K562 (cell line): Measurements from ENCODE around the gene ACBD3. TPM values are rescaled to one million over a fixed set of nuclear protein-coding genes. Genes with fewer than 3 reads are reported as not detected.

Experiments
- CBFA2T2 ChIP-seq: fragments of 450-650 bp; conservative IDR thresholded peaks from 2 replicates; pipeline ENCODE4 v1.6.1; 2017; ENCODE audit warnings: mild to moderate bottlenecking
- E2F8 ChIP-seq: fragments of 450-650 bp; IDR thresholded peaks from 2 replicates; pipeline ENCODE4 v1.7.1; 2018; ENCODE audit warnings: mild to moderate bottlenecking, low read depth; ENCODE audit not compliant: partially characterized antibody
- KDM4B ChIP-seq, 2 experiments: fragments of 450-650 bp in 1 of 2; sonication (generic) in 1 of 2; IDR thresholded peaks; 2 replicates each; pipeline ENCODE4 v1.6.1; 2016 to 2017; ENCODE audit warnings: borderline replicate concordance in 2 of 2, antibody characterized with exemption in 1 of 2, low read depth in 1 of 2, mild to moderate bottlenecking in 1 of 2
- MCM2 ChIP-seq: fragments of 450-650 bp; IDR thresholded peaks from 2 replicates; pipeline ENCODE4 v1.6.1; 2017; ENCODE audit warnings: low read depth, mild to moderate bottlenecking
- MLLT1 ChIP-seq, 2 experiments: fragments of 450-650 bp; IDR thresholded peaks; 2 replicates each; pipeline ENCODE4 v1.6.1; 2016
- NONO ChIP-seq, 2 experiments: fragments of 200-400 bp in 1 of 2; fragments of 450-650 bp in 1 of 2; formaldehyde crosslinking in 1 of 2; IDR thresholded peaks; 2 replicates each; pipeline ENCODE4 v1.6.1; 2017; ENCODE audit warnings: low read depth in 2 of 2, mild to moderate bottlenecking in 2 of 2, moderate library complexity in 2 of 2, low read length in 1 of 2
- PATZ1 ChIP-seq: fragments of 250-450 bp; sonication (Bioruptor Pico); IDR thresholded peaks from 2 replicates; pipeline ENCODE4 v1.5.0; 2020; ENCODE audit warnings: mild to moderate bottlenecking, borderline replicate concordance
- PTBP1 ChIP-seq: fragments of 200-400 bp; formaldehyde crosslinking; IDR thresholded peaks from 2 replicates; pipeline ENCODE4 v1.6.1; 2017; ENCODE audit warnings: low read depth, low read length
- SNIP1 ChIP-seq: fragments of 450-650 bp; IDR thresholded peaks from 2 replicates; pipeline ENCODE4 v1.7.1; 2017; ENCODE audit warnings: low read depth, mild to moderate bottlenecking
- SPI1 ChIP-seq: IDR thresholded peaks from 2 replicates; pipeline ENCODE4 v1.6.1; 2011; ENCODE audit warnings: low read depth, low read length, control low read depth, borderline replicate concordance
- TEAD1 ChIP-seq, 2 experiments: fragments of 450-650 bp in 1 of 2; sonication (generic) in 1 of 2; formaldehyde crosslinking; IDR thresholded peaks; 2 replicates each; pipeline versions ENCODE4 v1.4.0 to v1.8.0; 2020 to 2022; ENCODE audit warnings: mild to moderate bottlenecking in 2 of 2, missing genetic modification reagents in 1 of 2
- TRIM24 ChIP-seq, 2 experiments: fragments of 450-650 bp; IDR thresholded peaks; 2 replicates each; pipeline ENCODE4 v1.6.1; 2016
- YBX1 ChIP-seq: fragments of 450-650 bp; IDR thresholded peaks from 2 replicates; pipeline ENCODE4 v1.7.1; 2016; ENCODE audit warnings: mild to moderate bottlenecking
- ZC3H8 ChIP-seq: fragments of 450-650 bp; IDR thresholded peaks from 2 replicates; pipeline ENCODE4 v1.6.1; 2017
- ZNF282 ChIP-seq: sonication (generic); formaldehyde crosslinking; IDR thresholded peaks from 2 replicates; pipeline ENCODE4 v1.8.1; 2023; ENCODE audit warnings: missing genetic modification reagents
- ZNF518B ChIP-seq: fragments of 250-450 bp; sonication (Bioruptor Pico); IDR thresholded peaks from 2 replicates; pipeline ENCODE4 v1.5.0; 2021; ENCODE audit warnings: mild to moderate bottlenecking, moderate library complexity
- ZNF707 ChIP-seq: fragments of 250-450 bp; sonication (Bioruptor Pico); conservative IDR thresholded peaks from 2 replicates; pipeline ENCODE4 v1.8.0; 2022; ENCODE audit warnings: inconsistent platforms, mild to moderate bottlenecking, moderate library complexity
- ZNF75A ChIP-seq: fragments of 450-650 bp; formaldehyde crosslinking; IDR thresholded peaks from 2 replicates; pipeline ENCODE4 v1.4.0; 2020; ENCODE audit warnings: mild to moderate bottlenecking
- polyA plus RNA-seq, 8 experiments: library from polyadenylated mRNA; depleted of rRNA in 4 of 8; stranded (reverse) in 5 of 8; unstranded in 3 of 8; fragments of >200 nt; fragmentation: Nextera tagmentation in 2 of 8; fragmentation: Illumina TruSeq in 1 of 8; extraction: Ambion mirVana in 2 of 8; extraction: Trizol in 1 of 8; gene quantifications; 2 replicates each; pipeline versions ENCODE4 v1.2.1 to v1.2.3, GENCODE V29; 2011 to 2014; ENCODE audit warnings: inconsistent platforms in 1 of 8, missing spikeins in 1 of 8
- total RNA-seq, 7 experiments: library from RNA; depleted of rRNA in 6 of 7; stranded (reverse); fragments of >200 nt in 6 of 7; fragmentation: Illumina TruSeq in 2 of 7; extraction: Trizol in 2 of 7; gene quantifications; 2 replicates each; pipeline versions ENCODE4 v1.2.1 to v1.2.3, GENCODE V29; 2011 to 2021; ENCODE audit warnings: low replicate concordance in 1 of 7

The ACBD3 gene
- total and polyA plus RNA-seq, 9 of the 15 experiments (the other 6 are each of a cell fraction or from before 2014, with no cell fraction given): 11.1 to 36.7 (median 26.9) TPM

- TF ChIP-seq KDM4B (IDR thresholded peaks at IDR 0.05; ENCODE audit: borderline replicate concordance in 2 of 2, low read depth in 1 of 2): peak in 1 of 2 experiments; percentile 95; a peak in 2 of 4 replicates
- no peak for TF ChIP-seq PTBP1
- peak; percentile 75 to 90; a peak in 3 of 4 replicates for TF ChIP-seq NONO (IDR thresholded peaks at IDR 0.05; ENCODE audit: low read depth in 2 of 2, low read length in 1 of 2)
- TF ChIP-seq TRIM24 (IDR thresholded peaks at IDR 0.05): peak in 1 of 2 experiments; percentile 43; a peak in 2 of 4 replicates
- TF ChIP-seq ZNF282 (CRISPR knock-in tag): no peak
- TF ChIP-seq ZNF707 (CRISPR knock-in tag): no peak
- no peak for TF ChIP-seq ZC3H8
- TF ChIP-seq SNIP1: no peak
- no peak for TF ChIP-seq MCM2
- peak in 1 of 2 experiments; percentile 62; a peak in 1 of 4 replicates for TF ChIP-seq TEAD1 (CRISPR knock-in tag; IDR thresholded peaks at IDR 0.05)
- no peak for TF ChIP-seq PATZ1 (CRISPR knock-in tag)
- TF ChIP-seq ZNF518B (CRISPR knock-in tag): no peak
- no peak for TF ChIP-seq CBFA2T2
- no peak for TF ChIP-seq ZNF75A (CRISPR knock-in tag)
- no peak for TF ChIP-seq YBX1
- TF ChIP-seq E2F8: peak; percentile 83
- 0 out of 4 replicates have a peak, but pooled peaks of 1 of the 2 experiments have one; percentile 41 for TF ChIP-seq MLLT1 (IDR thresholded peaks at IDR 0.05)
- peak; percentile 77; the same call in 1 of the 2 replicates for TF ChIP-seq SPI1
These were observed at the start of gene ACBD3 (continued) for GRCh38 chr1:226186124-226187018.
